ENCODE data around the gene TMCC2. TPM values are rescaled to one million over a fixed set of nuclear protein-coding genes. Genes with fewer than 3 reads are reported as not detected.

TMCC2 gene
- total and polyA plus RNA-seq, 7 donors, result 0.66 to 21.4 (median 6.5) TPM

DNA sequence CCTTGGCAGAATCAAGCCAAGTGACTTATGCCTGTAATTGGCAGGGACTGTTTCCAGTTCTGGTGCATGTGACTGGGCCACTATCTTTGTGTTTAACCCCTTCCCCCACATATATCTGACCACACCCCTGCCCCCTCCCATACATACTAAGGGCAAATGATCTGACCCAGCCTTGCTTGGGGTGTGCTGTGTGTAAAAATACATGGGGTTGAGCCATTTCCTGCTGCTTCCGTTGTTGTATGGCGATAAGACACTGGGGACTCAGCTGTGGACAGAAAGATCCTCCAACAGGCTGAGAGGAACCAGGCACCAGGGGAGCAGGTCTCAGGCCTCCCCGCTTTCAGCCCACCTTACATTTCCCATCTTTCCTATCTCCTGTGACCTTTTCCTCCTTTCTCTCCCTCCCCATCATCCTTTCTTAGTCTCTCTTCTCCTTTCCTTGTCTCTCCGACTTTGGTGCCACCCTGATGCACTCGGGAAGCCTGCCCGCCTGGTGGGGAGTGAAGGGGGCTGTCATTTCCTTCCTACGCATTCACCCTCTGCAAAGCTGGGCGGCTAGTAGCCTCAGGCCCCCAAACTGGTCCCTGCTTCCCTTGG lies 39.7 kb downstream of the TMCC2 start:
- H3K4me1 ChIP-seq, result peaks cover 34% of the 10 kb centered on the region
- TF ChIP-seq CTCF (IDR thresholded peaks at IDR 0.05), result no peak
- H3K9me3 ChIP-seq, result no peaks in the 10 kb centered on the region
- no peak for DNase-seq
- H3K27ac ChIP-seq, result no peak overlapping the region
- no peaks in the 10 kb centered on the region for H3K27me3 ChIP-seq (ENCODE audit: insufficient read depth in 3 of 3, low read length in 2 of 3)
- peaks cover 0 to 18% of the 10 kb centered on the region in 2 donors for H3K36me3 ChIP-seq (ENCODE audit: insufficient read depth in 1 of 2, low read depth in 1 of 2)
- intact Hi-C loops (cut with DNase I), result no loop called here
- 76 to 82% (median 79%) methylated on average over 8 of the region's 8 CpGs for WGBS, 3 donors
- ATAC-seq, result no peak
- H3K4me3 ChIP-seq, result no peak overlapping the region

GRCh38 chr1:205268846-205269680 lies 41.3 kb downstream of the TMCC2 start:
- Histone ChIP-seq H3K27ac (no peak overlapping the region), H3K27me3 (ENCODE audit: insufficient read depth in 3 of 3, low read length in 2 of 3) (no peaks in the 10 kb centered on the region), H3K4me3 (no peak overlapping the region), H3K36me3 (ENCODE audit: insufficient read depth in 1 of 2, low read depth in 1 of 2) (peaks cover 0 to 24% of the 10 kb centered on the region in 2 donors), H3K9me3 (no peaks in the 10 kb centered on the region), H3K4me1 (peaks cover 31% of the 10 kb centered on the region)
- no peak for DNase-seq
- WGBS, 3 donors, result 92 to 95% (median 95%) methylated on average over 48 of the region's 48 CpGs
- TF ChIP-seq CTCF (IDR thresholded peaks at IDR 0.05), result no peak
- intact Hi-C loops (cut with DNase I), result no loop called here
- ATAC-seq, result no peak

GRCh38 chr1:205269711-205270110 lies 42.0 kb downstream of the TMCC2 start:
- TF ChIP-seq CTCF (IDR thresholded peaks at IDR 0.05), result no peak
- Histone ChIP-seq H3K27ac (no peak overlapping the region), H3K36me3 (ENCODE audit: insufficient read depth in 1 of 2, low read depth in 1 of 2) (peaks cover 0 to 24% of the 10 kb centered on the region in 2 donors), H3K9me3 (no peaks in the 10 kb centered on the region), H3K4me1 (peaks cover 31% of the 10 kb centered on the region), H3K4me3 (no peak overlapping the region), H3K27me3 (ENCODE audit: insufficient read depth in 3 of 3, low read length in 2 of 3) (no peaks in the 10 kb centered on the region)
- no peak for DNase-seq
- 94 to 97% (median 94%) methylated on average over 6 to 8 of the region's 8 CpGs for WGBS, 3 donors
- ATAC-seq, result no peak
- intact Hi-C loops (cut with DNase I), result loop anchor here in 1 of 2 donors (5.0 to 10.0 kb wide), 2 partner anchors 168 to 255 kb away; no protein-coding TSS in a partner anchor

DNA sequence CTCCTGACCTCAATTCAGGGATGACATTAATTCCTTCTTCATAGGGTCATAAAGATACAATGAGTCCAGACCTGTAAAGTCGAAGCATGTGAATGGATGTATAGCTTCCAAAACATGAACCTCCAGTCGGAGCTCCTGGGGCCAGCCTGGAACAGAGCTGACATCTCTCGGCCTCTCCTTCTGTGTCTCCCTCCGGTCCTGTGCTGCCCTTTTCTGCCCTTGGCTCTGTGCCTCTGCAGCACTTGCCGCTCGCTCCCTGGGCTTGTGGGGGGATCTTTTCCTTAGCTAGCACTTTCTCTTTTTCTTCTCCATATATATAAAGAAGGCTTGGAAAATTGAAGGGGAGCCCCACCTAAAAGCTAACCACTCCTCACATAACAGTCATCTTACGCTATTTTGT lies 42.5 kb downstream of the TMCC2 start:
- no peaks in the 10 kb centered on the region for H3K27me3 ChIP-seq (ENCODE audit: insufficient read depth in 3 of 3, low read length in 2 of 3)
- 51 to 63% (median 62%) methylated on average over 7 of the region's 7 CpGs for WGBS, 3 donors
- peaks cover 35% of the 10 kb centered on the region for H3K4me1 ChIP-seq
- H3K36me3 ChIP-seq (ENCODE audit: insufficient read depth in 1 of 2, low read depth in 1 of 2), result peaks cover 0 to 24% of the 10 kb centered on the region in 2 donors
- H3K9me3 ChIP-seq, result no peaks in the 10 kb centered on the region
- no peak overlapping the region for H3K4me3 ChIP-seq
- DNase-seq, result no peak
- TF ChIP-seq CTCF (IDR thresholded peaks at IDR 0.05), result no peak
- intact Hi-C loops (cut with DNase I), result loop anchor here in 1 of 2 donors (5.0 to 10.0 kb wide), 2 partner anchors 167 to 255 kb away; no protein-coding TSS in a partner anchor
- H3K27ac ChIP-seq, result peak overlapping the region; percentile 69
- ATAC-seq, result no peak
